Testis (tissue), 2 donors: ENCODE results near the gene LPIN1.

Experiments
- POLR2A ChIP-seq: fragments of 450-650 bp; IDR thresholded peaks from one replicate; pipeline ENCODE4 v1.6.1; 2017; ENCODE audit warnings: antibody characterized with exemption, mild to moderate bottlenecking, moderate library complexity
- TF ChIP-seq, protein P1 (sequence below), 3 experiments: fragments of 450-650 bp in 2 of 3; fragments of 200-600 bp in 1 of 3; sonication (generic) in 1 of 3; IDR thresholded peaks; one replicate each; pipeline ENCODE4 v1.5.1; 2016 to 2019; ENCODE audit warnings: antibody characterized with exemption in 3 of 3, mild to moderate bottlenecking in 2 of 3, moderate library complexity in 1 of 3

DNA sequence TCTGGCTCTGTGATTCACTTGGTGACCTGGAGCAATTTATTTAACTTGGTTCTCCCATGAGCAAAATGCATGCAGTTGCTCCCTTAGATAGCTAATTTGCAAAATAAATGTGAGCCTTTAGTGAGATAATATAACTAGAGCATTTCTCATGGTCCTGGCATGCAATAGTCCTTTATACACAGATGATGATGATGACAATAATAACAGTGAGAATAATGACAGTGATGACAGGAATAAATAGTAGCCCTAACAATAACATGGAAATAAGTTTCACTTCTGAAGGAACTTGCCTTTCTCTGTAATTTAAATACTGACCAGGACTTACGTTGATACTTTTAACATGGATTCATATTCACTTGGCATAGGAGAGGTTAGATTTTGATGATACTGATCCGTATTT lies 49.2 kb downstream of the LPIN1 start:
- TF ChIP-seq, protein P1, sequence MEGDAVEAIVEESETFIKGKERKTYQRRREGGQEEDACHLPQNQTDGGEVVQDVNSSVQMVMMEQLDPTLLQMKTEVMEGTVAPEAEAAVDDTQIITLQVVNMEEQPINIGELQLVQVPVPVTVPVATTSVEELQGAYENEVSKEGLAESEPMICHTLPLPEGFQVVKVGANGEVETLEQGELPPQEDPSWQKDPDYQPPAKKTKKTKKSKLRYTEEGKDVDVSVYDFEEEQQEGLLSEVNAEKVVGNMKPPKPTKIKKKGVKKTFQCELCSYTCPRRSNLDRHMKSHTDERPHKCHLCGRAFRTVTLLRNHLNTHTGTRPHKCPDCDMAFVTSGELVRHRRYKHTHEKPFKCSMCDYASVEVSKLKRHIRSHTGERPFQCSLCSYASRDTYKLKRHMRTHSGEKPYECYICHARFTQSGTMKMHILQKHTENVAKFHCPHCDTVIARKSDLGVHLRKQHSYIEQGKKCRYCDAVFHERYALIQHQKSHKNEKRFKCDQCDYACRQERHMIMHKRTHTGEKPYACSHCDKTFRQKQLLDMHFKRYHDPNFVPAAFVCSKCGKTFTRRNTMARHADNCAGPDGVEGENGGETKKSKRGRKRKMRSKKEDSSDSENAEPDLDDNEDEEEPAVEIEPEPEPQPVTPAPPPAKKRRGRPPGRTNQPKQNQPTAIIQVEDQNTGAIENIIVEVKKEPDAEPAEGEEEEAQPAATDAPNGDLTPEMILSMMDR (IDR thresholded peaks at IDR 0.05) = no peak
- TF ChIP-seq POLR2A = no peak
